Keratinocyte (primary cell): Measurements from ENCODE around the gene PRSS37. TPM values are rescaled to one million over a fixed set of nuclear protein-coding genes. Genes with fewer than 3 reads are reported as not detected.

ENCODE experiments used
- DNase-seq: peaks from one replicate; pipeline ENCODE4 v3.0.0-alpha.2; 2011; ENCODE audit warnings: low read depth, missing footprints, low spot score
- FAIRE-seq: peaks from 2 replicates; lab custom pipeline; 2011; peaks lifted over from hg19 to GRCh38; lab: Jason Lieb, UNC
- H2AFZ ChIP-seq: 2 replicates; pipeline ENCODE4 v1.6.0; 2012; ENCODE audit warnings: low read length, control low read depth, inconsistent platforms; ENCODE audit not compliant: control insufficient read depth
- H3K27ac ChIP-seq: 2 replicates; pipeline ENCODE4 v1.5.1; 2011; ENCODE audit warnings: low read length; ENCODE audit not compliant: control insufficient read depth, insufficient read depth
- H3K27me3 ChIP-seq: 3 replicates; pipeline ENCODE4 v1.6.0; 2011; ENCODE audit warnings: low read length; ENCODE audit not compliant: control insufficient read depth, insufficient read depth; ENCODE audit errors: extremely low read depth
- H3K36me3 ChIP-seq, 2 experiments: 2 replicates in 1 of 2; 3 replicates in 1 of 2; pipeline ENCODE4 v1.5.1; 2011; ENCODE audit warnings: low read length in 2 of 2, mild to moderate bottlenecking in 1 of 2; ENCODE audit not compliant: control insufficient read depth in 2 of 2, insufficient read depth in 2 of 2; ENCODE audit errors: extremely low read depth in 1 of 2
- H3K4me1 ChIP-seq: 3 replicates; pipeline ENCODE4 v1.5.1; 2011; ENCODE audit warnings: low read length; ENCODE audit not compliant: control insufficient read depth, insufficient read depth; ENCODE audit errors: extremely low read depth
- H3K4me2 ChIP-seq: 3 replicates; pipeline ENCODE4 v1.6.0; 2011; ENCODE audit warnings: low read depth, low read length; ENCODE audit not compliant: control insufficient read depth, insufficient read depth; ENCODE audit errors: extremely low read depth
- H3K4me3 ChIP-seq, 3 experiments: fragments of 200-600 bp in 1 of 3; sonication (generic) in 1 of 3; 2 replicates in 2 of 3; 3 replicates in 1 of 3; pipeline ENCODE4 v1.5.1; 2011 to 2016; ENCODE audit warnings: low read length in 3 of 3, mild to moderate bottlenecking in 3 of 3, control low read depth in 2 of 3, inconsistent platforms in 1 of 3, low read depth in 1 of 3, mixed read lengths in 1 of 3, mixed run types in 1 of 3, moderate library complexity in 1 of 3; ENCODE audit not compliant: control insufficient read depth in 2 of 3, insufficient read depth in 2 of 3; ENCODE audit errors: extremely low read depth in 1 of 3
- H3K79me2 ChIP-seq: 2 replicates; pipeline ENCODE4 v1.6.0; 2012; ENCODE audit warnings: low read length; ENCODE audit not compliant: control insufficient read depth, insufficient read depth
- H3K9ac ChIP-seq: 3 replicates; pipeline ENCODE4 v1.6.0; 2011; ENCODE audit warnings: low read length; ENCODE audit not compliant: control insufficient read depth, insufficient read depth; ENCODE audit errors: extremely low read depth
- H3K9me1 ChIP-seq: 3 replicates; pipeline ENCODE4 v1.6.0; 2011; ENCODE audit warnings: low read length; ENCODE audit not compliant: control insufficient read depth, insufficient read depth; ENCODE audit errors: extremely low read depth
- H3K9me3 ChIP-seq: 2 replicates; pipeline ENCODE4 v1.5.1; 2012; ENCODE audit warnings: low read depth, low read length; ENCODE audit not compliant: control insufficient read depth
- H4K20me1 ChIP-seq: 3 replicates; pipeline ENCODE4 v1.6.0; 2011; ENCODE audit warnings: low read length; ENCODE audit not compliant: control insufficient read depth, insufficient read depth; ENCODE audit errors: extremely low read depth
- CTCF ChIP-seq, 3 experiments: IDR thresholded peaks in 1 of 3; conservative IDR thresholded peaks in 1 of 3; optimal IDR thresholded peaks in 1 of 3; 2 replicates in 2 of 3; 3 replicates in 1 of 3; pipeline versions ENCODE3 to v1.5.1; 2011; ENCODE audit warnings: low read length in 3 of 3, mild to moderate bottlenecking in 3 of 3, moderate library complexity in 2 of 3, control low read depth in 1 of 3, inconsistent platforms in 1 of 3; ENCODE audit not compliant: insufficient read depth in 2 of 3; ENCODE audit errors: extremely low read depth in 1 of 3
- EZH2 ChIP-seq: IDR thresholded peaks from one replicate; pipeline ENCODE4 v1.6.1; 2012; ENCODE audit warnings: inconsistent platforms, mild to moderate bottlenecking, low read length, moderate library complexity
- dilution Hi-C: fragments of 300-500 bp; cut with MboI; formaldehyde crosslinking; loops from one replicate; pipeline ENCODE4 v1.7.0; 2020; ENCODE audit warnings: low sequenced_read_pairs; ENCODE audit not compliant: extremely low pct_ligation_motif_present
- polyA plus RNA-seq, 5 experiments: library from polyadenylated mRNA; depleted of rRNA in 3 of 5; stranded (reverse) in 3 of 5; stranded (forward) in 1 of 5; unstranded in 1 of 5; fragments of >200 nt; gene quantifications; 1 replicate in 1 of 5; 2 replicates in 3 of 5; 3 replicates in 1 of 5; pipeline versions ENCODE4 v1.2.1 to v1.2.3, GENCODE V29; 2011 to 2012; ENCODE audit warnings: missing spikeins in 2 of 5, low read depth in 1 of 5, low replicate concordance in 1 of 5

The PRSS37 gene
- polyA plus RNA-seq, 1 donor (not counting 4 experiments of a cell fraction or from before 2014, with no cell fraction given): not detected

- H3K79me2 ChIP-seq: no peaks in the 10 kb centered on the region
- H2AFZ ChIP-seq: no peak overlapping the region
- no peaks in the 10 kb centered on the region for H3K36me3 ChIP-seq
- dilution Hi-C loops: no loop called here
- FAIRE-seq (no peak), DNase-seq (no peak)
- no peak overlapping the region for H3K4me3 ChIP-seq
- H3K27me3 ChIP-seq: no peaks in the 10 kb centered on the region
- no peak overlapping the region for H3K27ac ChIP-seq
- no peaks in the 10 kb centered on the region for H3K4me1 ChIP-seq
- TF ChIP-seq CTCF (optimal IDR thresholded peaks at IDR 0.05 in 1 of 3, IDR thresholded peaks at IDR 0.05 in 1 of 3, conservative IDR thresholded peaks at IDR 0.05 in 1 of 3; ENCODE audit: extremely low read depth in 1 of 3, insufficient read depth in 2 of 3, low read length in 3 of 3) (no peak), EZH2 (no peak)
- no peak overlapping the region for H3K9ac ChIP-seq
- no peaks in the 10 kb centered on the region for H3K9me1 ChIP-seq
- no peaks in the 10 kb centered on the region for H4K20me1 ChIP-seq
- H3K9me3 ChIP-seq: no peaks in the 10 kb centered on the region
- no peak overlapping the region for H3K4me2 ChIP-seq
Observed at GRCh38 chr7:141877365-141877764, 36.1 kb upstream of the PRSS37 start.

GRCh38 chr7:141876371-141876770, 35.1 kb upstream of the PRSS37 start:
- no peak for FAIRE-seq
- no peaks in the 10 kb centered on the region for H3K36me3 ChIP-seq
- H3K9me3 ChIP-seq: no peaks in the 10 kb centered on the region
- no peak overlapping the region for H2AFZ ChIP-seq
- H3K4me2 ChIP-seq: no peak overlapping the region
- H3K9me1 ChIP-seq: no peaks in the 10 kb centered on the region
- DNase-seq: no peak
- TF ChIP-seq CTCF (optimal IDR thresholded peaks at IDR 0.05 in 1 of 3, IDR thresholded peaks at IDR 0.05 in 1 of 3, conservative IDR thresholded peaks at IDR 0.05 in 1 of 3; ENCODE audit: extremely low read depth in 1 of 3, insufficient read depth in 2 of 3, low read length in 3 of 3): no peak
- TF ChIP-seq EZH2: no peak
- no peaks in the 10 kb centered on the region for H3K27me3 ChIP-seq
- no peaks in the 10 kb centered on the region for H4K20me1 ChIP-seq
- no peak overlapping the region for H3K9ac ChIP-seq
- no peak overlapping the region for H3K27ac ChIP-seq
- no peaks in the 10 kb centered on the region for H3K79me2 ChIP-seq
- H3K4me3 ChIP-seq: no peak overlapping the region
- dilution Hi-C loops: no loop called here
- H3K4me1 ChIP-seq: no peaks in the 10 kb centered on the region
